Measurements from ENCODE around the gene PRM1. TPM values are rescaled to one million over a fixed set of nuclear protein-coding genes. Genes with fewer than 3 reads are reported as not detected.
"Not testable (repeated sequence)": the region's sequence is repeated elsewhere in the genome, so short reads cannot be mapped to it uniquely, and the experiment has no call there.

Gene PRM1
- polyA plus RNA-seq, 1 donor, result not detected

DNA sequence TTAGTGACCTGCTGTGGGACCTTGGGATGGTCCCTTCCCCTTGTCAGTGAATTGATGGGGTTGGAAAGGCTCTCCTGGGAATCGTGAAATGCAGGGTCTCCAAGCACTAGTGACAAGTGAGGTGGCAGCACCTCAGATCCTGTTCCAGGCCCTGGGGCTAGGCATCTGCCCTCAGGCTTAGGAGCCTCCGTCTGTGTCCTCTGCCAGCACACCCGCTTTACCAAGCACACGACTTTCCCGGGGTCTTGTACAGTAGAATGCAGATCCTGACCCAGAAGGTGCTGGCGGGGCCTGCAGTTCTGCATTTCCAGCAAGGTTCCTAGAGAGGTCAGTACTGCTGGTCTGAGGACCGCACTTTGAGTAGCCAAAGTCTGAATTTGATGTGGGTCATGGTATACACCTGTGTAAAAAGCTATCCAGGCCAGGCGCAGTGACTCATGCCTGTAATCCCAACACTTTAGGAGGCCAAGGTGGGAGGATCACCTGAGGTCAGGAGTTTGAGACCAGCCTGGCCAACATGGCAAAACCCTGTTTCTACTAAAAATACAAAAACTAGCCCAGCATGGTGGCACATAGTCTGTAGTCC, 33.3 kb upstream of the PRM1 start:
- DNase-seq (ENCODE audit: low read depth), result no peak

DNA sequence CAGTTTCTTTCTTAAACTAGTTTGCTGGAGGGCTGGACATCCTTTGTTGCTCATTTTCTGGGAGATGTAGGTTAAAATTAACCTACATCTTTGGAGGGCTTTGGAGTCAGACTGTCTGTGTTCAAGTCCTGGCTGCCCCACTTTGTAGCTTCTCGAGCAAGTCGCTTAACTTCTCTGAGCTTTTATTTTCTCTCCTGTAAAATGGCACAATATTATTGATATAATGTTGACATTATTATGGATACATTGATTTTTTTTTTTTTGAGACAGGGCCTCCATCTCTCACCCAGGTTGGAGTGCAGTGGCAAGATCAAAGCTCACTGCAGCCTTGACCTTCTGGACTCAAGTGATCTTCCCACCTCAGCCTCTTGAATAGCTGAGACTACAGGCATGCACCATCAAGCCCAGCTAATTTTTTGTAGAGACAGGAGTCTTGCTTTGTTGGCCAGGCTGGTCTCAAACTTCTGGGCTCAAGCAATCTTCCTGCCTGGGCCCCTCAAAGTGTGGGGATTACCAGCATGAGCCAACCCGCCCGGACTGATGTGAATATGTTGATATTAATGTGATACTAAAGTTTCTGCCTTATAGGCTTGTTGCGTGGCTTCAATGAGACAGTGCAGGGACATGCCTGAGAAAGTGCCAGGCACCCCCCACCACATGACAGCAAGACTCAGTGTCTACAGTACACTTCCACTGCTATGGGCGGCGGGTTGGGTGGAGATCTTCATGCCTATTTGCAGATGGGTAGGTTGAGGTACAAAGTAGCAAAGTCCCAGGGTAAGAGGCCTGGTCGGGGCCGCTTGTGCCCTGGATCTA, 32.6 kb upstream of the PRM1 start:
- no peak for DNase-seq (ENCODE audit: low read depth)

DNA sequence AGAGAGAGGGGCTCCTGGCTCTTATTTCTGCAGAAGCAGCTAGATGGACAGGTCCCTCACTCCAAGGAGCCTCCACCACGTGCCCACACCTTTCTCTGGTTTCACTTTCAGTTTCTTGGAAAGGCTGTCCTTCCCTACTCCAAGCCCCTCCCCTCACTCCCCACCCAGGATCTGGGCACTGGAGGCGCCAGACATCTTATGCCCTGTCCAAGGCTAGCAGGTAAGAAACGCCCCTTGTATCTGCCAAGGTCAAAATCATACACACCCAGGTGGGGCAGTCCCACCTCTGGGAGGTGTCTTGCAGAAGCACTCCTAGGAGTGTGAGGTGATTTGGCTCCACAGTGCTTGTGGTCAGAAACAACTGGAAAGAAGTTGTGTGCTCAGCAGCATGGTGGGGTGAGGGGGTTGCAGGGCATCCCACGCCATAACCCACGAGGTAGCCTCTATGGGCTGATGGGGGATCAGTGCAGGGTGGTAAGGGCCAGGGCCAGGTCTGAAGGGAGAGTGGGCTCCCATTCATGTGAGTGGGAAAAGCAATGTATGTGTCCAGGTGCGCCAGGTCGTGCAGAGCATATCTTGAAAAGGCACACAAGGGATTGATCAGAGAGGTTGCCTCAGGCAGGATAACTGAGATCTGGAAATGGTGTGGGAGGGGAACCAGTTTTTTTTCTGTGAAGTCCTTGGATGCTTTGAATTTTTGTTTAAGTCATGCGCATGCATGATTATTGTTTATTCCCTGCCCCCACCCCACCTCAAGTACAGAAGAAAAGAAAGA, 31.8 kb upstream of the PRM1 start:
- no peak for DNase-seq (ENCODE audit: low read depth)

DNA sequence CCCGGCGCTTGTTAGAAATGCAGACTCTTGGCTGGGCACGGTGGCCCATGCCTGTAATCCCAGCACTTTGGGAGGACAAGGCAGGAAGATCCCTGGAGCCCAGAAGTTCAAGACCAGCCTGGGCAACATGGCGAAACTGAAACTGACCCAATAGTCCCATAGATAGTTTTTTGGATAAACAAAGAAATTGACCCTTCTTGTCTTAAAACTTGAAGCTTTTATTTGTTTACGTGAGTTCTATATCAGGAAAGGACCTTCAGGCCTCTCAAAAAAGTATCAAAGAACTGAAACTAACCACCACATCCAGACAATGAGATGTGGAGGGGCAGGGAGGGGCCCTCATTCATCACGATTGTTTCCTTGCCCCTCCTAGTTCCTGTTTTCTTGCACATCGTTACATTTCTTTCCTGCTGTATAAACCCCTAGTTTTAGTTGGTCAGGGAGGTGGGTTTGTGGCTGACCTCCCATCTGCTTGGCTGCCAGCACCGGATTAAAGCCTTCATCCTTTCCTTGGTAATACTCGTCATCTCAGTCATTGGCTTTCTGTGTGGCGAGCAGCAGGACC, 29.9 kb upstream of the PRM1 start:
- no peak for DNase-seq (ENCODE audit: low read depth)

DNA sequence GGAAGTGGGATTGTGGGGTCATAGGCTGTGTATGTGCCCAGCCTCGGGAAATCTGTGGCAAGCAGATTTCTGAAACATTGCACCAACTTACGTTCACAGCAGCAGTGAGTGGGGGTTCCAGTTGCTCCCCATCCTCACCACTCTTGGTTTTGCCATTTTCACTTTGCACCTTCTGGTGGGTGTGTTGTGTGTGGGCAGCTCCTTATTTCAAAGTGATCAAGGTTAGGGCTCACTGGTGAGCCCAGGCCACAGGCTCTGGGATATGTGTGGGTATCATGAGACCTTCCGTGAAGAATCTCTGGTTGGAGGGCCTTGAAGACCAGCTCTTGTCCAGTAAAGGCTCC, 29.5 kb upstream of the PRM1 start:
- no peak for DNase-seq (ENCODE audit: low read depth)

DNA sequence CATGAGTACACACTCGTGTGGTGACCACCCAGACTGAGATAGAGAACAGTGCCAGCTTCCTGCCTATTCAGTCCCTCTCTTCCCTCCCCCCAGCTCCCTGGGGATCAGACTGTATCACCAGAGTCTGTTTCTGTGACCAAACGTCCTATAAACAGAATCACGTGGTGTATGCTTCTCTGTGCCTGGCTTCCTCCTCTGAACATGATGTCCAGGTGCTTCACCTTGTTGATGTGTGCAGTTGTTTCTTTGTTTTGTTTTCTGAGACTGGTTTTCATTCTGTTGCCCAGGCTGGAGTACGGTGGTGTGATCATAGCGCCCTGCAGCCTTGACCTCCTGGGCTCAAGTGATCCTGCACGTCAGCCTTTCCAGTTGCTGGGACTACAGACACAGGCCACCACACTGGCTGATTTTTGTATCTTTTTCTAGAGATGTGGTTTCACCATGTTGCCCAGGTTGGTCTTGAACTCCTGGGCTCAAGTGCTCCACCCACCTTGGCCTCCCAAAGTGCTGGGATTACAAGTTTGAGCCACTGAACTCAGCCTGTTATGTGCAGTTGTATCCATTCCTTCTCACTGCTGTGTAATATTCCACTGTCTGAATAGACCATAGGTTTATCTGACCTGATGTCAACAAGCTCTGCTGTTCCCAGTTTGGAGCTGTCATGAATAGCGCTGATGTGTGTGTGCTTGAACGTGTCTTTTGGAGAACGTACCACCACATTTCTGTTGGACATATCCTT, 28.9 kb upstream of the PRM1 start:
- no peak for DNase-seq (ENCODE audit: low read depth)

DNA sequence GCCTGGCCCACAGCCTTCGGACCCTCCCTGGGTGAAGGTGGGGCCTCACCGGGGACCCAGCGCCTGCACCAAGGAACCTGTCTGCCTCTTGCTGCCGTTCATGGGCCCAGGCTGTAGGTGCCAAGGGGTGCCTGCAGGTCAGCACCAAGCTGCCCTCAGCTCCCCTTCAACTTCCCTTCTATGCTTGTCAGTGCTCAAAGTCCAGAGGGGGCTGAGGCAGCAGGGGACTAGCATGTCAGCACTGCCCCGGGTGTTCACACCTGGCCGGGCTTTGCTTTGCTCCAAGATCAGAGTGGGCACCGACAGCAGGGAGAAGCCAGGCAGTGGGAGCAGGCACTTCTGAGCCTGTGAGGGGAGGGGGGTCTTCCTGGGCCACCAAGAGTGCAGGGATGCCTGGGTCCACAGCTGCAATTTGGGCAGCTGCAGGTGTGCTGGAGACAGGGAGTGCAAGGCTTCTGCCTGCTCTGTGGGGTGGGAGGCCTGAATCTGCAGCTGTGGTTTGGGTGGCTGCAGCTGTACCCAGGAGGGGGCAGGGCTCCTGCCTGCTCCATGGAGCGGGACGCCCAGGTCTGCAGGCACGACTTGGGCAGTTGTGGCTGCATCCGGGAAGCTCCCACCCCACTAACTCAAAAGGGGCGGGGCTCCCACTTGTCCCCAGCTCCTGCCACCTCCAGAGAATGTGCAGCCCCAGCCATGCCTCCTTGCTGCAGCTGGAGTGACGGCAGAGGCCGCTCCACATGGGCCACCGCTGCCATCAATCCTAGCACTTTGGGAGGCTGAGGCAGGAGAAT, 27.6 kb upstream of the PRM1 start:
- no peak for DNase-seq (ENCODE audit: low read depth)

DNA sequence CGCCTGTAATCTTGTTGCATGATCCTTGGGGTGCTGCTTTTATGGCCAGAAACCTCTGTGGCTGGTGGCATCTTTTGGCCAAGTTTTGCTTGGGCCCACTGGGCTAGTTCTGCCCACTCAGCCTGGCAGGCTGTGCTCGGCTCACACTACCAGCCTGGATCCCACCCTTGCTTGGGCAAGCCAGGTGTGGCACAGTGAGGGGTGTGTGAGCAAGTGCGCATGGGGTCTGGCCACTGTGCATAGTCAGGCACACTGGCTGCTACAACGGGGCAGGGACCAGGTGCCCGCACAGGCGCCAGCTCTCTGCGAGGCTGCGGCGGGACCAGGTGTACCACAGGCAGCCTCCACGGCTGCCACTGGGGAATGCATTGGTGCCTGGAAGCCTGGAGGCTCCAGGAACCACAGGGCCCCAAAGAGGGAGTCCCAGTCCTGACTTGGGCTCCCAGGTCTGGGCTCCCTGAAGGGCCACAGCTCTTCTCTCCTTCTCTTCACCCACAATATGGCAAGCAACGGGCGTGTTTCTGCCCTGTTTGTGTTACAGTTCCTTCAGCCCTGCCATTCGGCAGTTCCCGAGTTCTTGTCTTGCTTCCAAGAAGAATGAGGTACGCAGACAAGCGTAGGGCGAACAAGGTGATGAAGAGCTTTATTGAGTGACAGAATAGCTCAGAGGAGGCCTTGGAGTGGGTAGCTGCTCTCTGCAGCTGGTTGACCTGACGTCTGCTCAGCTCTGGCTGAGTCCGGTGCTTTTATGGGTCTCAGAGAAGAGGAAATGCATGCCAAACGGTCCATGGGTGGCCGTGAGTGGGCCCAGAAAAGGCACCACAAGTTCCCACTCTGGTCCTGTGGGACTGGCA, 26.7 kb upstream of the PRM1 start:
- DNase-seq (ENCODE audit: low read depth), result no peak

DNA sequence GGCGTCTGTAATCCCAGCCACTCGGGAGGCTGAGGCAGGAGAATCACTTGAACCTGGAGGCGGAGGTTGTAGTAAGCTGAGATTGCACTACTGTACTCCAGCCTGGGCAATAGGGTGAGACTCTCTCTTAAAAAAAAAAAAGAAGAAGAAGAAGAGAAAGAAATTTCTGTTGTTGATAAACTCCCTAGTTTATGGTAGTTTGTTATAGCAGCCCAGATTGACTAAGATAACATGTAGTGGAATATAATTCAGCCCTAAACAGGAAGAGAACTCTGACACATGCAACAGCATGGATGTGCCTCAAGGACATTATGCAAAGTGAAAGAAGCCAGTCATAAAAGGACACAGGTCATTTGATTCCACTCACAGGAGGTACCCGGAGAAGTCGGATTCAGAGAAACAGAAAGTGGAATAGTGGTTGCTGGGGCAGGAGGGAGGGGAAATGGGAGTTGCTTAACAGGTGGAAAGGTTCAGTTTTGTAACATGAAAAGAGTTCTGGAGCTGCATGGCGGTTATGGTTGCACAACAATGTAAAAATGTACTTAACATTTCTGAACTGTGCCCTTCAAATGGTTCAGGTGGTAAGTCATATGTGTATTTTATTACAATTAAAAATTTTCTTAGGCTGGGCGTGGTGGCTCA, 26.0 kb upstream of the PRM1 start:
- DNase-seq (ENCODE audit: low read depth), result no peak

DNA sequence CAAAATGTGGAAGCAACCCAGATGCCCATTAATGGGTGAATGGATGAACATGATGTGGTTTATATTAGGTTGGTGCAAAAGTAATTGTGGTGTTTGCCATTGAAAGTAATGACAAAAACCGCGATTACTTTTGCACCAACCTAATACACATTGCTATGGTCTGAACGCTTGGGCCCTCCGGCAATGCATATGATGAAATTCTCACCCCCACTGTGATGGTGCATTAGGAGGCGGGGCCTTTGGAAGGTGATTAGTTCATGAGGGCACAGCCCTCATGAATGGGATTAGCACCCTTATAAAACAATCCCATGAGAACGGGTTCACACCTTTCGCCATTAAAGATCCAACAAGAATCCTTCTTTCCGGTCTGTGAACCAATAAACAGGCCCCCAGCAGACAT, 25.3 kb upstream of the PRM1 start:
- DNase-seq (ENCODE audit: low read depth), result no peak

DNA sequence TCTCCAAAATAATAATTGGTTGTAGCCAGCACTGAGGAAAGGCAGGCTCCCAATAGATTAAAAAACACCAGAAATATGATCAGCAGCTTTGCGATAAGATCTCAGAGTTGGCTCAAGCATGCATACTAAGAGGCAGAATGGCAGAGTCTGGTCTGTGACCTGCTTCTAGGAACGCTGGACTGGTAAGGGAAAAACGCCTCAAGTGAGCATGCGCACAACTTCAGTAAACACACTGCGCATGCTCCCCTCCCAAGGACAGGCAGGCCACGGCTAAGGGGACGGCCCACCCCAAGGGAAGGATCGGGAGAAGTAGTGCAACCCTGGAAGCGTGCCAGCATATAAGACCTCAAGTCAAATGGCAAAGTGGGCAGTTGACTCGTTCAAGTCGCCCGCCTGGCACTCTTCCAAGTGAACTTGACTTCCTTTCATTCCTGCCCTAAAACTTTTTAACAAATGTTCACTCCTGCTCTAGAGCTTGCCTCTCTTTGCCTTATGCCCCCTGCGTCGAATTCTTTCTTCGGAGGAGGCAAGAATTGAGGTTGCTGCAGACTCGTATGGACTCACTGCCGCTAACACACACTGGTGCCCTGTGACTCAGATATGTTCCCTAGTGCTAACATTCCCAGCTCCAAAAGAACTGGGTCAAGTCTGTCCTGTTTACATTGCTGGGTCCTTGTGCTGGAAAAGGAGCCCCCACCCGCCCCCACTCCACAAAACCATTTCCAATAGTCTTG, 22.4 kb upstream of the PRM1 start:
- DNase-seq (ENCODE audit: low read depth), result no peak

DNA sequence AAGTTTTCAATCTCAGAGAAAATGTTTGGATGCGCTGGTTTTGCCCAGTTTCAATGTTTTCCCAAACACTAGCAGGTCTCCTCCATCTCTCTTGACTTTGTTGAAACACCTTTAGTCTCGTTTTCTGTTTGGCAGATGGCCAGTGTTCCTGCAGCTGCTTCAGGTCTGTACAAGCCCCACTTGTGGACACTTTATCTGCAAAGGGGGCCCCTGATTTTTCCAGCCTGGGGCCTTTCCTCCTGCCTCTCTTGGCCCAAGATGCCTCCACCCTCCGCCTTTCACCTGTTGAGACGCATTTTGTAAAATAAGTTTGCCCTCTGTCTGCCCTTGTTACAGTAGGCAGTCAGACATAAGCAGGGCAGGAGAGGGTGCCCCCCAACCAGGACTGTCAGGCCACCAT, 21.8 kb upstream of the PRM1 start:
- no peak for DNase-seq (ENCODE audit: low read depth)

DNA sequence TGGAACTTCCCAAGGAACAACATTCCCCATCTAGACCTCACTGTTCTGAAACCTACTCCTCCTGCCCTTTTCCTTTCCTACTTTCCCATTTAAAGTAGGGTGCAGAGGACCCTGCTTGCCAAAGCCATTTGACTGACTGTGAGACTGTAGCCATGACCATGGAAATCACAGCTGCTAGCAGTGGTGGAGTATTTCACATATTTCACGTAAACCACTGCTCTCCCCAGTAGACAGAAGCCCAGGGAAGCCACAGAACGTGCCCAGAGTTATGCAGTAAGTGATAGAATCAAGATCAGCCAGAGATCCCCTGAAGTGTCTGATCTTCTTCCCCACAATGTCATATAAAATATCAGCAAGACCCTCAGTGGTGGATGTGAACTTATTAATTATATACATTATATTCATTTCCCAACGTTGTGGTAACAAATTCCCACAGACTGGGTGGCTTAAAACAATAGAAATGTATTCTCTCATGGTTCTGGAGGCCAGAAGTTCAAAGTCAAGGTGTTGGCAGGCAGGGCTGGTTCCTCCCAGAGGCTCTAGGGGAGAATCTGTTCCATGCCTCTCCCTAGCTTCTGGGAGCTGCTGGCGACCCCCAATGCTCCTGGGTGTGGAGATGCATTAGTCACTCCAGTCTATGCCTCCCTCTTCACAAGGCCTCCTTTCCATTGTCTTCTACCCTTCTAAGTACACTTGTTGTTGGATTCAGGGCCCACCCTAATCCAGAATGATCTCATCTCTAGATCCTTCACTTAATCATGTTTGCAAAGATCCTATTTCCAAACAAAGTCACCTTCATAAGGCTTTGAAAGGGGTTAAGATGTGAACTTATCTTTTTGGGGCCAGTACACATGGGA, 20.7 kb upstream of the PRM1 start:
- no peak for DNase-seq (ENCODE audit: low read depth)

DNA sequence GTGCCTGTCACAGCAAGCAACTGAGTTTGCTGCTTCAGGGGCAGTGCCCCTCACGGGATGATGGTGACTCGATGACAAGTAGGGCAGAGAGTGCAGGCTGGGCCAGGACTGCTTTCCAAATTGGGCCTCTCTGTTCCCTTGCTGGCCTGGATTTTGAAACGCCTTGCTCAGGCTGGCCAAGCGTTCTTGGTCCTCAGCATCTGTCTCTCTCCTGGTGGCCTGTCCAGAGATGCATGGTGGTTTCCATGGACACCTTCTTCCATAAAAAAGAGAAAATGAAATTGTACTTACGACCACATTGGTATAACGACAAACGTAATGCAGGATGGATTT, 19.4 kb upstream of the PRM1 start:
- DNase-seq (ENCODE audit: low read depth), result no peak

DNA sequence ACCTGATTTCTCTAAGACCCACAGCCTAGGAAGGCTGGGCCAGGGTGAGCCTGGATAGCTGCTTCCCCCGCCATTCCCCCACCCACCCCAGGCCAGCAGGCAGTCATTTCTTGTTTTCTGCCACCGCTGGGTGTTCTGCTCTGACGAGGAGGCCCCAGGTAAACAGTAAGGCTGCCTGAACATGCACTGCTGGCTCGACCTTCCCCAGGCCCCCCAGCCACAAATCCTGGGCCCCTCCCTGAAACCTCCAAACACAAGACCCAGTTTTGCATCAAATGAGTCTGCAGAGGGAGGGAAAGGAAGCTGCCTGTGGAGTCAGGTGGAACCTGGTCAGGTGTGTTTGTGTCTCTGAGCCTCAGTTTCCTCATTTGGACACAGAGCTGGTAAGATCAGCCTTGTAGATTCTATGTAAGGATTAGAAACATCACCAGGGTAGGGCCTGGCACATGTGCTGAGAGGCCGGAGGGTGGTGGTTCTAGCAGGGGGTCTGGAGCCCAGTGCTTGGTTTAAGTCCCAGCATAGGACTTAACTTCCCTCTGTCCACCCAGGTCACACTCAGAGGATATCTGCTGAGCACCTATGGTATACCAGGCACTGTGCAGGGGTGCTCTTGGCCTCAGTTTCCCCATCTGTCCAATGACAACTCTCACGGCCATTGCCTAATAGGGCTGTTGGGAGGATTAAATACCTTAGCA, 18.9 kb upstream of the PRM1 start:
- DNase-seq (ENCODE audit: low read depth), result no peak

DNA sequence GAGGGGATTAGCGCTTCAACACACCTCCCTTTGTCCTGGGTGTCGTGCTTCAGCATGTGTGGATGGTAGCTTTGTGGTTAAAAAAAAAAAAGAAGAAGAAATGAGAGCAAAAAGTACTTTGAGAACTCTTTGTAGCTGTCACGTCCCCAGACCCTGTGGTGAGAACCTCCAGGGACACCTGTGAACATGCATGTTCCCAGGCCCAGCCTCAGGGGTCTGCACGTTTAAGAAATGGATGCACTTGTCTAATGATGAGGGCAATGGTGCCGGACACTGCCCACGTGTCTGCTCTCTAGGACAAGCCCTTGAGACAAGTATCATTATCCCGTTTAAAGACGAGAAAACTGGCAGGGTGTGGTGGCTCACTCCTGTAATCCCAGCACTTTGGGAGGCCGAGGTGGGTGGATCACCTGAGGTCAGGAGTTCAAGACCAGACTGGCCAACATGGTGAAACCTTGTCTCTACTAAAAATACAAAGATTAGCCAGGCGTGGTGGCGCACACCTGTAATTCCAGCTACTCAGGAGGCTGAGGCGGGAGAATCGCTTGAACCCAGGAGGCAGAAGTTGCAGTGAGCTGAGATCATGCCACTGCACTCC, 17.9 kb upstream of the PRM1 start:
- DNase-seq (ENCODE audit: low read depth), result not testable (repeated sequence)
